Esophagus (tissue), 2 donors: Measurements from ENCODE around the gene COL11A1. TPM values are rescaled to one million over a fixed set of nuclear protein-coding genes. Genes with fewer than 3 reads are reported as not detected.
"Not testable (repeated sequence)": the region's sequence is repeated elsewhere in the genome, so short reads cannot be mapped to it uniquely, and the experiment has no call there.

Experiments
- H3K27ac ChIP-seq, 2 donors: one replicate each; pipeline ENCODE4 v1.5.1; 2013; ENCODE audit warnings: low read depth in 2 of 2, mild to moderate bottlenecking in 2 of 2, inconsistent platforms in 1 of 2, low read length in 1 of 2, moderate library complexity in 1 of 2
- H3K27me3 ChIP-seq, 2 donors: one replicate each; pipeline ENCODE4 v1.6.1; 2013; ENCODE audit warnings: low read length in 2 of 2, control low read depth in 1 of 2, mild to moderate bottlenecking in 1 of 2; ENCODE audit not compliant: insufficient read depth in 2 of 2, control insufficient read depth in 1 of 2
- H3K36me3 ChIP-seq, 2 donors: one replicate each; pipeline ENCODE4 v1.6.1; 2013; ENCODE audit warnings: low read length in 1 of 2; ENCODE audit not compliant: control insufficient read depth in 2 of 2, insufficient read depth in 2 of 2
- H3K4me1 ChIP-seq, 2 donors: one replicate each; pipeline ENCODE4 v1.6.1; 2013; ENCODE audit warnings: low read length in 1 of 2; ENCODE audit not compliant: control insufficient read depth in 2 of 2, insufficient read depth in 2 of 2
- H3K4me3 ChIP-seq, 2 donors: one replicate each; pipeline ENCODE4 v1.5.1; 2013; ENCODE audit warnings: low read length in 2 of 2, mild to moderate bottlenecking in 2 of 2, low read depth in 1 of 2, moderate library complexity in 1 of 2
- H3K9me3 ChIP-seq, 2 donors: one replicate each; pipeline ENCODE4 v1.6.1; 2013; ENCODE audit warnings: mild to moderate bottlenecking in 2 of 2, low read depth in 1 of 2, low read length in 1 of 2, moderate library complexity in 1 of 2; ENCODE audit not compliant: control insufficient read depth in 2 of 2, insufficient read depth in 1 of 2
- WGBS, 2 donors: extraction: QIAGEN DNeasy Blood & Tissue Kit; methylation state at CpG; one replicate each; pipeline ENCODE4 v1.1.7; 2013; 5-methylcytosine and 5-hydroxymethylcytosine counted together
- polyA plus RNA-seq, 2 donors: library from polyadenylated mRNA; stranded (reverse); fragments of 200-250 nt; gene quantifications; one replicate each; pipeline ENCODE4 v1.2.3, GENCODE V29; 2013
- donor health status: healthy with polysubstance abuse.
- donor health status: Bipolar disorder and iron deficiency.

COL11A1 gene
- polyA plus RNA-seq, 2 donors = 0.01 to 0.08 TPM

DNA sequence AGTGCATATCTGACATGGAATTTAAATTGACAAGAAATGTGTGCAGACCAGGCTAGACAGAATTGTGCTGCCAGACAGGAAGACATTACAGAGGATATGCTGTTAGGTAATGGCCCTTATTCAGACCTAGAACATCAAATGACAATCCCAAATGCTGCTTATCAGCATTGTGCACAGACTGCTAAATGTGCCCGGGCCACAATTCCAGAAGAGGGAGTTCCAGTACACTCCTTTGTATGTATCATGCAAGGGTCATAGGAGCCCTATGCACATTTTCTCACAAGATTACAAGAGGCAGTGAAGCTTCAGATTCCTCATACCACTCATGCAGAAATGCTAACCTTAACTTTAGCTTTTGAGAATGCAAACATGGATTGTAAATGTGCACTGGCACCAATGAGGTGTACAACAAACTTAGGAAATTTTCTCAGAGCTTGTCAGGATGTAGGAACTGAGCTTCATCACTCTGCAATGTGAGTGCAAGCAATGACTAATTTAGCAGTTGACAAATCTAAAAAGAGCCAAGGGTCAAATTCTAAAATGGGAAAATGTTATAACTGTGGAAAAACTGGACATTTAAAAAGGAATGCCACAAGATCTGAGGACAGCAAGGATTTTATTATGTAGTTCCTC lies 273.5 kb downstream of the COL11A1 start:
- Histone ChIP-seq H3K4me1 (no peaks in the 10 kb centered on the region), H3K27me3 (no peaks in the 10 kb centered on the region), H3K9me3 (no peaks in the 10 kb centered on the region), H3K36me3 (no peaks in the 10 kb centered on the region), H3K27ac (no peak overlapping the region), H3K4me3 (no peak overlapping the region)
- 81 to 92% methylated on average over 1 of the region's 1 CpG for WGBS, 2 donors

DNA sequence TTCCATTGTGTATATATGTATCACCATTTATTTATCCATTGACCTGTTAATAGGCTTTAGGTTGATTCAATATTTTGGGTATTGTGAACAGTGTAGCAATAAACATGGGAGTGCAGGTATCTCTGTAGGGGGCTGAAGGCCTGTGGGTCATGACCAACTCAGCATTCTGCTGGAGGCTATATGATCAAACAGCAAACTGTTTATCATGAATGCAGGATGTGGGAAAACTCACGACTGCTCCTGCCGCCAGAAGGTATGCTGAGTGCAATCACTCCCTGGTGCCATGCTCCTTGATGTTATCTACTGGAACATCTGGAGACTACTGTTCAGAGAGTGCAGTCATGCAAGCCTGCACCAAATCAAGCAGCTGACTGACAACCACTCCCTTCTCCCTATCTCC lies 275.2 kb downstream of the COL11A1 start:
- 84 to 90% methylated on average over 2 of the region's 2 CpGs for WGBS, 2 donors
- no peak overlapping the region for H3K4me3 ChIP-seq
- no peaks in the 10 kb centered on the region for H3K9me3 ChIP-seq
- H3K27me3 ChIP-seq = no peaks in the 10 kb centered on the region
- no peak overlapping the region for H3K27ac ChIP-seq
- no peaks in the 10 kb centered on the region for H3K4me1 ChIP-seq
- H3K36me3 ChIP-seq = no peaks in the 10 kb centered on the region

DNA sequence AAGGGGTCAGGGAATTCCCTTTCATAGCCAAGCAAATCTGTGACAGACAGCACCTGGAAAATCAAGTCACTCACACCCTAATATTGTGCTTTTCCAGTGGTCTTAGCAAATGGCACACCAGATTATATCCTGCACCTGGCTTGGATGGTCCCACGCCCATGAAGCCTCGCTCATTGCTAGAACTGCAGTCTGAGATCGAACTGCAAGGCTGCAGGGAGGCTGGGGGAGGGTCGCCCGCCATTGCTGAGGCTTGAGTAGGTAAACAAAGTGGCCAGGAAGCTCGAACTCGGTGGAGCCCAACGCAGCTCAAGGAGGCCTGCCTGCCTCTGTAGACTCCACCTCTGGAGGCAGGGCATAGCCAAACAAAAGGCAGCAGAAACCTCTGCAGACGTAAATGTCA lies 281.6 kb downstream of the COL11A1 start:
- WGBS, 2 donors = 77 to 83% methylated on average over 9 of the region's 9 CpGs

More for the DNA sequence above, 281.6 kb downstream of the COL11A1 start:
- not testable (repeated sequence) for H3K27ac ChIP-seq, H3K4me1 ChIP-seq, H3K4me3 ChIP-seq, H3K9me3 ChIP-seq, H3K27me3 ChIP-seq, H3K36me3 ChIP-seq
